Lung (tissue), 12 donors: ENCODE measurements around the gene MRPL4. TPM values are rescaled to one million over a fixed set of nuclear protein-coding genes. Genes with fewer than 3 reads are reported as not detected.

Experiments
- ATAC-seq: fragments of 200-7000 bp; cut with Tn5 transposase; one replicate; pipeline ENCODE4 v1.9.1; 2020; ENCODE audit warnings: moderate number of reproducible peaks; ENCODE audit not compliant: insufficient read depth, low FRiP score
- DNase-seq, 3 donors: peaks; one replicate each; pipeline ENCODE4 v3.0.0-alpha.2; 2013 to 2017
- H3K27ac ChIP-seq, 2 donors: one replicate each; pipeline ENCODE4 v1.5.1; 2013; ENCODE audit warnings: mild to moderate bottlenecking in 2 of 2, moderate library complexity in 2 of 2, control low read depth in 1 of 2, inconsistent platforms in 1 of 2, low read depth in 1 of 2, low read length in 1 of 2
- H3K27me3 ChIP-seq, 3 donors: one replicate each; pipeline ENCODE4 v1.5.1; 2013; ENCODE audit warnings: low read length in 2 of 3; ENCODE audit not compliant: control insufficient read depth in 3 of 3, insufficient read depth in 3 of 3
- H3K36me3 ChIP-seq, 4 donors: one replicate each; pipeline ENCODE4 v1.5.1; 2013; ENCODE audit warnings: low read length in 4 of 4, mild to moderate bottlenecking in 1 of 4, moderate library complexity in 1 of 4; ENCODE audit not compliant: control insufficient read depth in 4 of 4, insufficient read depth in 4 of 4
- H3K4me1 ChIP-seq, 5 donors: one replicate each; pipeline ENCODE4 v1.5.1; 2013; ENCODE audit warnings: low read length in 5 of 5, mild to moderate bottlenecking in 2 of 5, moderate library complexity in 1 of 5; ENCODE audit not compliant: control insufficient read depth in 5 of 5, insufficient read depth in 5 of 5
- H3K4me3 ChIP-seq: one replicate; pipeline ENCODE4 v1.5.1; 2013; ENCODE audit warnings: mild to moderate bottlenecking, control low read depth, moderate library complexity
- H3K9ac ChIP-seq, 2 donors: one replicate each; pipeline ENCODE4 v1.5.1; 2013; ENCODE audit warnings: low read length in 2 of 2, control low read depth in 1 of 2; ENCODE audit not compliant: insufficient read depth in 1 of 2
- H3K9me3 ChIP-seq, 4 donors: one replicate each; pipeline ENCODE4 v1.5.1; 2013; ENCODE audit warnings: low read length in 3 of 4, mild to moderate bottlenecking in 1 of 4, moderate library complexity in 1 of 4; ENCODE audit not compliant: control insufficient read depth in 4 of 4, insufficient read depth in 3 of 4
- CTCF ChIP-seq: IDR thresholded peaks from 2 replicates; pipeline ENCODE4 v1.5.1; 2012; ENCODE audit warnings: mild to moderate bottlenecking; ENCODE audit errors: control extremely low read depth, extremely low read depth
- WGBS, 2 donors: extraction: QIAGEN DNeasy Blood & Tissue Kit; methylation state at CpG; one replicate each; pipeline ENCODE4 v1.1.7; 2013; 5-methylcytosine and 5-hydroxymethylcytosine counted together
- polyA plus RNA-seq, 2 donors: library from polyadenylated mRNA; stranded (reverse); fragments of 200-250 nt; gene quantifications; one replicate each; pipeline ENCODE4 v1.2.1, GENCODE V29; 2013
- total RNA-seq, 2 donors: library from RNA; depleted of rRNA in 1 of 2; stranded (reverse); fragments of >200 nt in 1 of 2; gene quantifications; one replicate each; pipeline ENCODE4 v1.2.1, GENCODE V29; 2014 to 2021
- donor health status: control.
- donor health status: control.
- donor health status: Bipolar disorder and iron deficiency.
- donor health status: healthy.
- donor health status: DM: yes; HTN: yes; CAD: no.

MRPL4 gene
- total and polyA plus RNA-seq, 4 donors = 16.6 to 64.8 (median 47.9) TPM

GRCh38 chr19:10206226-10206885 is 45.7 kb upstream of the MRPL4 start:
- H3K27ac ChIP-seq = peak overlapping the region in 1 of 2 donors; percentile 18

GRCh38 chr19:10207026-10207425 is 45.0 kb upstream of the MRPL4 start:
- no peak overlapping the region for H3K4me3 ChIP-seq
- DNase-seq = no peak
- TF ChIP-seq CTCF = no peak
- no peak for ATAC-seq
- no peaks in the 10 kb centered on the region for H3K27me3 ChIP-seq
- H3K27ac ChIP-seq = peak overlapping the region in 1 of 2 donors; percentile 18
- peaks cover 0 to 4% (median 0%) of the 10 kb centered on the region in 5 donors for H3K4me1 ChIP-seq
- H3K9ac ChIP-seq = no peak overlapping the region
- peaks cover 0 to 6% (median 2%) of the 10 kb centered on the region in 4 donors for H3K9me3 ChIP-seq
- 96 to 97% methylated on average over 1 of the region's 1 CpG for WGBS, 2 donors
- H3K36me3 ChIP-seq = peaks cover 0 to 7% (median 2%) of the 10 kb centered on the region in 4 donors

More at GRCh38 chr19:10206226-10206885, 45.7 kb upstream of the MRPL4 start:
- 64 to 89% methylated on average over 10 of the region's 10 CpGs for WGBS, 2 donors
- TF ChIP-seq CTCF = no peak
- peaks cover 0 to 4% (median 0%) of the 10 kb centered on the region in 5 donors for H3K4me1 ChIP-seq
- ATAC-seq (peak; percentile 27), DNase-seq (peak; percentile 47 to 80 (median 75))
- peaks cover 0 to 6% (median 2%) of the 10 kb centered on the region in 4 donors for H3K9me3 ChIP-seq
- peaks cover 0 to 7% (median 2%) of the 10 kb centered on the region in 4 donors for H3K36me3 ChIP-seq
- H3K9ac ChIP-seq = no peak overlapping the region
- no peaks in the 10 kb centered on the region for H3K27me3 ChIP-seq
- no peak overlapping the region for H3K4me3 ChIP-seq

- no peaks in the 10 kb centered on the region for H3K27me3 ChIP-seq
- WGBS, 2 donors = 40 to 57% methylated on average over 4 of the region's 4 CpGs
- no peak overlapping the region for H3K27ac ChIP-seq
- peaks cover 0 to 7% (median under 1%) of the 10 kb centered on the region in 4 donors for H3K36me3 ChIP-seq
- ATAC-seq (no peak), DNase-seq (no peak)
- no peak overlapping the region for H3K9ac ChIP-seq
- peaks cover 0 to 4% (median 0%) of the 10 kb centered on the region in 5 donors for H3K4me1 ChIP-seq
- no peak overlapping the region for H3K4me3 ChIP-seq
- no peak for TF ChIP-seq CTCF
- peaks cover 0 to 6% (median 2%) of the 10 kb centered on the region in 4 donors for H3K9me3 ChIP-seq
Observed at GRCh38 chr19:10209315-10209714, 42.7 kb upstream of the MRPL4 start.
